Thoracic aorta (tissue), 2 donors: ENCODE data around the gene CES4A. TPM values are rescaled to one million over a fixed set of nuclear protein-coding genes. Genes with fewer than 3 reads are reported as not detected.

Experiments used
- ATAC-seq: fragments of 150-250 bp; one replicate; pipeline ENCODE4 v1.8.0; 2017; ENCODE audit warnings: low read depth; ENCODE audit not compliant: insufficient number of reproducible peaks, low FRiP score
- DNase-seq: peaks from one replicate; pipeline ENCODE4 v3.0.0-alpha.2; 2020; ENCODE audit warnings: low spot score
- H3K27ac ChIP-seq, 2 donors: fragments of 200-600 bp; sonication (generic); 1 replicate in 1 of 2; 2 replicates in 1 of 2; pipeline ENCODE4 v1.5.1; 2016; ENCODE audit warnings: mild to moderate bottlenecking in 2 of 2, moderate library complexity in 2 of 2
- H3K27me3 ChIP-seq: fragments of 200-600 bp; sonication (generic); replicated peaks from 2 replicates; pipeline ENCODE4 v1.6.0; 2016; ENCODE audit warnings: mild to moderate bottlenecking; ENCODE audit not compliant: insufficient read depth
- H3K36me3 ChIP-seq: fragments of 200-600 bp; sonication (generic); one replicate; pipeline ENCODE4 v1.5.1; 2016
- H3K4me1 ChIP-seq, 2 donors: fragments of 200-600 bp; sonication (generic); 1 replicate in 1 of 2; 2 replicates in 1 of 2; pipeline versions ENCODE4 v1.5.1 to v1.6.0; 2016; ENCODE audit warnings: low read depth in 2 of 2, mild to moderate bottlenecking in 1 of 2; ENCODE audit not compliant: control insufficient read depth in 1 of 2
- H3K4me3 ChIP-seq: fragments of 200-600 bp; sonication (generic); 2 replicates; pipeline ENCODE4 v1.5.1; 2016; ENCODE audit warnings: mild to moderate bottlenecking
- H3K9me3 ChIP-seq: fragments of 200-600 bp; sonication (generic); 2 replicates; pipeline ENCODE4 v1.5.1; 2016
- total RNA-seq, 2 donors: library from RNA; depleted of rRNA; stranded (reverse); fragments of >200 nt; gene quantifications; one replicate each; pipeline versions ENCODE4 v1.1.0 to v1.2.3, GENCODE V29; 2016
- TF ChIP-seq, protein P1 (sequence below): fragments of 200-600 bp; sonication (generic); IDR thresholded peaks from one replicate; pipeline ENCODE4 v1.5.1; 2019; ENCODE audit warnings: antibody characterized with exemption

The CES4A gene
- total RNA-seq, 2 donors from 2014 or later: 7.4 to 9.5 TPM

DNA sequence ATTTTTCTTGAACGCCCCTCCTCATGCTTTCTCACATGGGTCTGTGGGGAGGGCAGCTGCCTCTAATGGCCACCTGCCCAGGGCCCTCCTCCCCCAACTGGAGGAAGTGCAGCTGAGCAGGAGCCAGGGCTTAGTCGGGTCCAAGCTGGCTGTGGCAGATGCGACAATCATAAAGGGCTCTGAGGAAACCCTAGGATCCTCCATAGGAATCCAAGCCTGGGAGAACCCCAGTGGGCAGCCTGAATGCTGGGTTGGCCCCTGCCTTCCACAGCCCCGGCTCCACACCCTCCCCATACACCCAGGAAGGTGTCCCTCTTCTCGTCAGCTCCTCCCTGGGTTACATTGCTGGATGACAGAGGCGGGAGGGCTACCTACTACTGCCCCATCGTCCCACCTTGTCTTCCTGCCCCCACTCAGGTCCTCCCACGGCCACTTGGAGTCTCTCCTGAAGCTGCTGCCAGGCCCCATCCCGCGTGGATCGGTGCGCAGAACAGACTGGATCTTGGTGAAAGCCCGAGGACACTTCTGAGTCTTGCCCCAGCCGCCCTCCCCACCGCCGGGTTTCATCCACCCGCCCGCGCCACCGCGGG, 24.9 kb downstream of the CES4A start:
- Histone ChIP-seq H3K9me3 (no peaks in the 10 kb centered on the region), H3K4me1 (peaks cover 10 to 21% of the 10 kb centered on the region in 2 donors), H3K36me3 (no peaks in the 10 kb centered on the region), H3K27me3 (no peaks in the 10 kb centered on the region), H3K4me3 (peak overlapping the region; percentile 87), H3K27ac (peak overlapping the region; percentile 79 to 85)
- DNase-seq (no peak), ATAC-seq (no peak)
- TF ChIP-seq, protein P1, sequence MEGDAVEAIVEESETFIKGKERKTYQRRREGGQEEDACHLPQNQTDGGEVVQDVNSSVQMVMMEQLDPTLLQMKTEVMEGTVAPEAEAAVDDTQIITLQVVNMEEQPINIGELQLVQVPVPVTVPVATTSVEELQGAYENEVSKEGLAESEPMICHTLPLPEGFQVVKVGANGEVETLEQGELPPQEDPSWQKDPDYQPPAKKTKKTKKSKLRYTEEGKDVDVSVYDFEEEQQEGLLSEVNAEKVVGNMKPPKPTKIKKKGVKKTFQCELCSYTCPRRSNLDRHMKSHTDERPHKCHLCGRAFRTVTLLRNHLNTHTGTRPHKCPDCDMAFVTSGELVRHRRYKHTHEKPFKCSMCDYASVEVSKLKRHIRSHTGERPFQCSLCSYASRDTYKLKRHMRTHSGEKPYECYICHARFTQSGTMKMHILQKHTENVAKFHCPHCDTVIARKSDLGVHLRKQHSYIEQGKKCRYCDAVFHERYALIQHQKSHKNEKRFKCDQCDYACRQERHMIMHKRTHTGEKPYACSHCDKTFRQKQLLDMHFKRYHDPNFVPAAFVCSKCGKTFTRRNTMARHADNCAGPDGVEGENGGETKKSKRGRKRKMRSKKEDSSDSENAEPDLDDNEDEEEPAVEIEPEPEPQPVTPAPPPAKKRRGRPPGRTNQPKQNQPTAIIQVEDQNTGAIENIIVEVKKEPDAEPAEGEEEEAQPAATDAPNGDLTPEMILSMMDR: no peak

DNA sequence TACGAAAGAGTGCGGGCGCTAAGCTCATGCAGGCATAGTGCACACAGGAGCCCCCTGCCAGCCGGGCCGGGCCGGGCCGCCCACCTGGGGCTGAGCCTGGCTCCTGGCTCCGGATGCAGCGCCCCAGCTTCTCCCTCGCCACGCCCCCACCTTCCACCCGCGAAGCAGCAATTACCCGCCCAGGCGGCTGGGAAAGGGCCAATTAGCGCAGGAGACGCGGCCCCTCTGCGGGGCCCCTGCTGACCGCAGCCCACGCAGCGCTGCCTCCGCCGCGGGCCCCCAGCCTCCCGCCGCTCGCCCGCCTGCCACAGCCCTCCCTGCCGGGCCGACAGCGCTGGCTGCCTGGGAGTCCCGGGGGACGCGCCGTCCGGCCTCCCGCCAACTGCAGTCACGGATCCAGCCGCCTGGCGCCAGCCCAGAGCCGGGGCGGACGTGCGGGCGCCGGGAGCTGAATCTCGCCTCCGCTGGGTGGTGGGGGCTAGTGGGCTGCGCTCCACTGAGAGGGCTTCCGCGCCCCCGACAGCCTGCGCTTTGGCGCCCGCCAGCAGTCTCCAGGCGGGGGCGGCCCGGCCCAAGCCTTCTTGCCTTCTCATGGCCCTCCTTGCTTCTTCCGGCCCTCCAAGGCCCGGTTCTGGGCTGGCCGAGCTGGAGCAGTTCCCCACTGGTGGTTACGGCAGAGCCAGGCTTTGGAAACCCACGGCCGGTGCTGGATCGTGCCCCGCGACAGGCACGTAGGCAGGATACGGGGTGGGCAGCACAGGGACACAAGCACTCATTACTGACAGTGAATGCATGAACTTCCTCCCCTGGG, 25.6 kb downstream of the CES4A start:
- no peaks in the 10 kb centered on the region for H3K27me3 ChIP-seq
- peak; percentile 78 for ATAC-seq
- peaks cover 10 to 21% of the 10 kb centered on the region in 2 donors for H3K4me1 ChIP-seq
- TF ChIP-seq, protein P1: peak; percentile 34
- H3K4me3 ChIP-seq: peak overlapping the region; percentile 87
- peak overlapping the region; percentile 79 to 85 for H3K27ac ChIP-seq
- H3K9me3 ChIP-seq: no peaks in the 10 kb centered on the region
- H3K36me3 ChIP-seq: no peaks in the 10 kb centered on the region
- no peak for DNase-seq

DNA sequence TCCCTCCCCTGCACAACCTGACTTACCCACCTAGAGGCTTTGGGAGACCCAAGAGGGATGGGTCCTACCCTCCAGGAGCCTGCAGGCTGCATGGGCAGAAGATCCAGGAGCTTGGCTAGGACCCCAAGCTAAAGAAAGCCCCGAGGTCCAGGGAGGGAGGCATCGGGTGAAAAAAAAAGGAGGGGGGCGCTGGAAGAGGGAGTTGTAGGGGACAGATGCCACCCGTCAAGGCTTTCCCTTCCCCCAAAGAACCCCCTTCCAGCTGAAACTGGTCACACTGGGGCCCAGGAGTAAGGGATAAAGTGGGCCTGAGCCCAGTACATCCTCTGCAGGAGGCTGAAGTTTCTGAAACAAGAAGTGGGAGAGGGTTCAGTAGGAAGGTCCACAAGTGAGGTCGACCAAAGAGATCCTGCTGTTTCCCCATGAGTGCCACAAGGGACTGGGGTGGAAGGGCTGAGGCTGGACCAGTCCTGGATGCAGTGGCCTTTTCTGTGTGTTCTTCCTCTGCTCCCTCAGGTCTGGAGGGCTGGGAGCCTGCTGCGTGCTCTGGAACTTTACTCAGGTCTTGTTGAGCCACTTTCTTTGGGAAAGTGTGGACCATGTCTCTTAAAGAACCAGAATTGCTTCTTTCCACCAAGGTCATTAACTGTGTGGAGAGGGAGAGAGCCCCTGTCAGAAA, 26.4 kb downstream of the CES4A start:
- TF ChIP-seq, protein P1: no peak
- H3K27me3 ChIP-seq: no peaks in the 10 kb centered on the region
- no peaks in the 10 kb centered on the region for H3K36me3 ChIP-seq
- no peaks in the 10 kb centered on the region for H3K9me3 ChIP-seq
- H3K4me3 ChIP-seq: peak overlapping the region; percentile 87
- H3K4me1 ChIP-seq: peaks cover 10 to 21% of the 10 kb centered on the region in 2 donors
- no peak for DNase-seq
- H3K27ac ChIP-seq: peak overlapping the region; percentile 79 to 85
- ATAC-seq: no peak

DNA sequence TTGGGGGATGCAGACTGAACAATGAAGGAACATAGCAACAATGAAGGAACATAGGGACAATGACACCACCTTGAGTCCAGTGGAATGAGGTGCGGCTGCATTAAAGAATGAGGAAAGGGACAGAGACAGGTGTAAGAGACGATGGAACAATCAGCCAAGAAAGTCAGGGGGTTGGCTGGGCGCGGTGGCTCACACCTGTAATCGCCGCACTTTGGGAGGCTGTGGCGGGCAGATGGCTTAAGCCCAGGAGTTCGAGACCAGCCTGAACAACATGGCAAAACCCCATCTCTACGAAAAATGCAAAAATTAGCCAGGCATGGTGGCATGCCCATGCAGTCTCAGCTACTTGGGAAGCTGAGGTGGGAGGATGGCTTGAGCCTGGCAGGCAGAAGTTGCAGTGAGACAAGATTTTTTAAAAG, 26.9 kb downstream of the CES4A start:
- no peaks in the 10 kb centered on the region for H3K9me3 ChIP-seq
- H3K36me3 ChIP-seq: no peaks in the 10 kb centered on the region
- H3K27me3 ChIP-seq: no peaks in the 10 kb centered on the region
- H3K4me1 ChIP-seq: peaks cover 10 to 21% of the 10 kb centered on the region in 2 donors
- H3K4me3 ChIP-seq: no peak overlapping the region
- no peak for DNase-seq
- TF ChIP-seq, protein P1: no peak
- peak overlapping the region; percentile 79 to 85 for H3K27ac ChIP-seq
- no peak for ATAC-seq

DNA sequence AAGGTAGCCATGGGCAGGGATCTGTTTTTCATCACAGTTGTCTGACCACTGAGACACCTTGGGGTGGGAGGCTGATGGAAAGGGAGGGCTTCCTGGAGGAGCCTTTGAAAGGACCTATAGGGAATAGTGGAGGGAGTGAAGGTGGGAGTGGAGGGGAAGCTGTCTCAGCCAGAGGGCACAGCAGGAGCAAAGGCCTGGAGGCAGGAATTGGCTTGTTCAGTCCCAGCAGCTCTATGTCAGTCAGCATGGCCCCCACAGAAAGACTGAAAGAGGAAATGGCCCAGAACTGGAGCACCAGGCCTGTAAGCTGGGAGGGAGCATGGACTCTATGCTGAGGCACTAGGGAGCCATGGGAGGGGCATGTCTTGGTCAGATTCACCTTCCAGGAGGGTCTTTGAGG, 27.8 kb downstream of the CES4A start:
- Histone ChIP-seq H3K4me3 (no peak overlapping the region), H3K27ac (no peak overlapping the region), H3K4me1 (peaks cover 10 to 21% of the 10 kb centered on the region in 2 donors), H3K9me3 (no peaks in the 10 kb centered on the region), H3K27me3 (no peaks in the 10 kb centered on the region), H3K36me3 (no peaks in the 10 kb centered on the region)
- no peak for DNase-seq
- TF ChIP-seq, protein P1: no peak
- ATAC-seq: no peak
